CD14-positive monocyte (primary cell): ENCODE data around the gene NFATC1. TPM values are rescaled to one million over a fixed set of nuclear protein-coding genes. Genes with fewer than 3 reads are reported as not detected.

Experiments
- DNase-seq, 3 donors: peaks; one replicate each; pipeline ENCODE4 v3.0.0-alpha.2; 2011 to 2022
- H2AFZ ChIP-seq: 2 replicates; pipeline ENCODE4 v1.6.0; 2012; ENCODE audit warnings: mild to moderate bottlenecking, low read depth, low read length, inconsistent platforms; ENCODE audit not compliant: insufficient read depth, poor library complexity, severe bottlenecking
- H3K27ac ChIP-seq, 2 donors: 1 replicate in 1 of 2; 2 replicates in 1 of 2; pipeline ENCODE4 v1.5.1; 2012 to 2013; ENCODE audit warnings: low read length in 2 of 2, control low read depth in 1 of 2, inconsistent platforms in 1 of 2, low read depth in 1 of 2, mild to moderate bottlenecking in 1 of 2
- H3K27me3 ChIP-seq, 2 donors: one replicate each; pipeline versions ENCODE4 v1.6.0 to v1.6.1; 2011 to 2013; ENCODE audit warnings: low read length in 2 of 2; ENCODE audit not compliant: control insufficient read depth in 2 of 2, insufficient read depth in 2 of 2
- H3K36me3 ChIP-seq, 2 donors: replicated peaks in 1 of 2; 1 replicate in 1 of 2; 2 replicates in 1 of 2; pipeline versions ENCODE4 v1.5.1 to v1.6.1; 2012 to 2013; ENCODE audit warnings: low read length in 2 of 2, control low read depth in 1 of 2, inconsistent platforms in 1 of 2, mild to moderate bottlenecking in 1 of 2; ENCODE audit not compliant: insufficient read depth in 2 of 2, control insufficient read depth in 1 of 2
- H3K4me1 ChIP-seq, 2 donors: 1 replicate in 1 of 2; 2 replicates in 1 of 2; pipeline versions ENCODE4 v1.5.1 to v1.6.1; 2012 to 2013; ENCODE audit warnings: low read length in 2 of 2, control low read depth in 1 of 2, inconsistent platforms in 1 of 2, mild to moderate bottlenecking in 1 of 2, moderate library complexity in 1 of 2; ENCODE audit not compliant: insufficient read depth in 2 of 2, control insufficient read depth in 1 of 2
- H3K4me2 ChIP-seq: replicated peaks from 2 replicates; pipeline ENCODE3; 2012; ENCODE audit warnings: low read length, moderate library complexity, mild to moderate bottlenecking; ENCODE audit not compliant: poor library complexity, severe bottlenecking; ENCODE audit errors: extremely low read depth
- H3K4me3 ChIP-seq, 3 experiments: fragments of 200-600 bp in 1 of 3; sonication (generic) in 1 of 3; replicated peaks in 1 of 3; 1 replicate in 2 of 3; 2 replicates in 1 of 3; pipeline ENCODE4 v1.5.1; 2011 to 2013; ENCODE audit warnings: low read length in 3 of 3, mild to moderate bottlenecking in 3 of 3, control low read depth in 2 of 3, low read depth in 2 of 3, inconsistent platforms in 1 of 3, moderate library complexity in 1 of 3
- H3K79me2 ChIP-seq: 2 replicates; pipeline ENCODE4 v1.6.0; 2012; ENCODE audit warnings: mild to moderate bottlenecking, control low read depth, inconsistent platforms, low read length, moderate library complexity; ENCODE audit not compliant: insufficient read depth
- H3K9ac ChIP-seq: 2 replicates; pipeline ENCODE4 v1.6.0; 2017; ENCODE audit warnings: low read length, mild to moderate bottlenecking; ENCODE audit not compliant: insufficient read depth, poor library complexity, severe bottlenecking
- H3K9me3 ChIP-seq, 2 donors: replicated peaks in 1 of 2; 1 replicate in 1 of 2; 2 replicates in 1 of 2; pipeline versions ENCODE4 v1.5.1 to v1.6.1; 2012 to 2013; ENCODE audit warnings: low read length in 2 of 2, control low read depth in 1 of 2; ENCODE audit not compliant: control insufficient read depth in 1 of 2, insufficient read depth in 1 of 2
- H4K20me1 ChIP-seq: 2 replicates; pipeline ENCODE4 v1.6.0; 2012; ENCODE audit warnings: mild to moderate bottlenecking, low read length, control low read depth, moderate library complexity; ENCODE audit not compliant: insufficient read depth
- H3K27ac Mint-ChIP-seq, 7 donors: one replicate each; pipeline ENCODE4 v1.8.0; 2020; ENCODE audit warnings: mild to moderate bottlenecking in 7 of 7, mixed read lengths in 7 of 7, moderate library complexity in 6 of 7, inconsistent platforms in 2 of 7
- H3K27me3 Mint-ChIP-seq, 3 donors: one replicate each; pipeline ENCODE4 v1.8.0; 2021 to 2022; ENCODE audit warnings: low read depth in 3 of 3, mild to moderate bottlenecking in 3 of 3, mixed read lengths in 3 of 3, moderate library complexity in 3 of 3, inconsistent platforms in 1 of 3
- H3K36me3 Mint-ChIP-seq, 2 donors: one replicate each; pipeline ENCODE4 v1.8.0; 2020; ENCODE audit warnings: mixed read lengths in 2 of 2, inconsistent platforms in 1 of 2, mild to moderate bottlenecking in 1 of 2
- H3K4me1 Mint-ChIP-seq: one replicate; pipeline ENCODE4 v1.8.0; 2020; ENCODE audit warnings: mild to moderate bottlenecking, mixed read lengths
- H3K4me3 Mint-ChIP-seq, 2 donors: one replicate each; pipeline ENCODE4 v1.8.0; 2020; ENCODE audit warnings: mild to moderate bottlenecking in 2 of 2, mixed read lengths in 2 of 2, moderate library complexity in 1 of 2
- H3K9me3 Mint-ChIP-seq, 7 donors: one replicate each; pipeline ENCODE4 v1.8.0; 2020 to 2022; ENCODE audit warnings: mixed read lengths in 7 of 7, mild to moderate bottlenecking in 6 of 7, moderate library complexity in 6 of 7, inconsistent platforms in 2 of 7
- CTCF ChIP-seq: fragments of 200-600 bp; IDR thresholded peaks from one replicate; pipeline ENCODE4 v1.8.0; 2022; ENCODE audit warnings: antibody characterized with exemption, mild to moderate bottlenecking
- WGBS: methylation state at CpG from one replicate; pipeline ENCODE4 v1.1.5; 2013; ENCODE audit warnings: missing lambda C conversion rate; ENCODE audit not compliant: insufficient coverage; 5-methylcytosine and 5-hydroxymethylcytosine counted together
- intact Hi-C, 2 donors: fragments of 100-400 bp; cut with micrococcal nuclease; formaldehyde crosslinking; loops; one replicate each; pipeline versions ENCODE4 v1.15.0 to v1.15.1; 2023
- polyA plus RNA-seq, 3 donors: library from polyadenylated mRNA; depleted of rRNA in 1 of 3; unstranded in 2 of 3; stranded (reverse) in 1 of 3; fragments of 300-500 nt in 2 of 3; fragments of >200 nt in 1 of 3; fragmentation: Illumina TruSeq in 2 of 3; gene quantifications; 1 replicate in 2 of 3; 2 replicates in 1 of 3; pipeline ENCODE4 v1.2.3, GENCODE V29; 2012 to 2021

The NFATC1 gene
- polyA plus RNA-seq, 3 donors, result 7.8 to 10.7 (median 8.3) TPM

GRCh38 chr18:79563949-79564348 is 168.2 kb downstream of the NFATC1 start:
- Histone ChIP-seq H3K4me1 (no peaks in the 10 kb centered on the region), H3K36me3 (no peaks in the 10 kb centered on the region), H3K9ac (no peak overlapping the region), H3K79me2 (no peaks in the 10 kb centered on the region), H3K27ac (no peak overlapping the region), H2AFZ (no peak overlapping the region), H3K4me2 (no peak overlapping the region), H3K27me3 (no peaks in the 10 kb centered on the region), H4K20me1 (no peaks in the 10 kb centered on the region), H3K4me3 (no peak overlapping the region), H3K9me3 (peaks cover 0 to 11% of the 10 kb centered on the region in 2 donors)
- no peak for DNase-seq
- Mint-ChIP-seq H3K4me1 (no peaks in the 10 kb centered on the region), H3K4me3 (no peak overlapping the region), H3K36me3 (no peaks in the 10 kb centered on the region), H3K27me3 (peaks cover 0 to 4% (median 2%) of the 10 kb centered on the region in 3 donors), H3K9me3 (peaks cover 4 to 16% (median 5%) of the 10 kb centered on the region in 7 donors), H3K27ac (no peak overlapping the region)
- no peak for TF ChIP-seq CTCF
- intact Hi-C loops, result no loop called here
- 97% methylated on average over 3 of the region's 6 CpGs for WGBS

- H3K36me3 ChIP-seq, result no peaks in the 10 kb centered on the region
- no peak for DNase-seq
- intact Hi-C loops, result no loop called here
- no peak overlapping the region for H2AFZ ChIP-seq
- no peaks in the 10 kb centered on the region for H3K36me3 Mint-ChIP-seq
- no peaks in the 10 kb centered on the region for H3K4me1 ChIP-seq
- WGBS, result 100% methylated on average over 2 of the region's 6 CpGs
- no peaks in the 10 kb centered on the region for H4K20me1 ChIP-seq
- no peak overlapping the region for H3K4me3 Mint-ChIP-seq
- no peaks in the 10 kb centered on the region for H3K27me3 ChIP-seq
- H3K79me2 ChIP-seq, result no peaks in the 10 kb centered on the region
- no peak overlapping the region for H3K4me3 ChIP-seq
- no peak overlapping the region for H3K4me2 ChIP-seq
- peaks cover 0 to 4% (median 2%) of the 10 kb centered on the region in 3 donors for H3K27me3 Mint-ChIP-seq
- no peak overlapping the region for H3K9ac ChIP-seq
- H3K27ac ChIP-seq, result no peak overlapping the region
- TF ChIP-seq CTCF, result no peak
- peaks cover 0 to 11% (median 4%) of the 10 kb centered on the region in 7 donors for H3K9me3 Mint-ChIP-seq
- no peaks in the 10 kb centered on the region for H3K4me1 Mint-ChIP-seq
- peaks cover 0 to 7% of the 10 kb centered on the region in 2 donors for H3K9me3 ChIP-seq
- H3K27ac Mint-ChIP-seq, result no peak overlapping the region
Observed at GRCh38 chr18:79564441-79564840, 168.7 kb downstream of the NFATC1 start.
